ENCODE measurements around the gene PJA2.

The PJA2 gene

GRCh38 chr5:109413458-109413857 lies 3.7 kb upstream of the PJA2 start:
- peaks cover 7% of the 10 kb centered on the region for H3K9me3 Mint-ChIP-seq

DNA sequence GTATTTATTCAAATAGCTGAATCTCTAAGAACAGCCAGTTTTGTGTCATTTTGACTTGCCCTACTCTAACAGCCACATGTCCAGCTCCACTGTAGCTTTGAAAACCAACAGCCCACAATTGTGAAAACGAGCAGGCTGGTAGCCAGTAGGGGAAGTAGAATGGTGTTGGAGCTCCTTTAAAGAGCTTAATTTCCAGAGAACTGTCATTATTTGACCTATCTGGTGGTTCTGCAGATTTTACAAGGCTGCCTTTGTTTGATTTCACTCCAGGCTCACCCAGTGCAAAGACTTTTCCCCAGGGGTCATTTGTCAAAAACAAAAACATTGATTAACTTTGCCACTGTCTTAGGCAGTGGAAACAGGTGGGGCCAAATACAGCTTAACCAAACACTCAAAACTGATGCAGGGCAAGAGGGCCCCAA lies 3.2 kb upstream of the PJA2 start:
- Mint-ChIP-seq H3K4me3 (no peak overlapping the region), H3K4me1 (peaks cover 24% of the 10 kb centered on the region), H3K27ac (no peak overlapping the region), H3K36me3 (peaks cover 5% of the 10 kb centered on the region), H3K27me3 (no peaks in the 10 kb centered on the region), H3K9me3 (peaks cover 7% of the 10 kb centered on the region)

More at GRCh38 chr5:109413458-109413857, 3.7 kb upstream of the PJA2 start:
- no peak overlapping the region for H3K27ac Mint-ChIP-seq
- H3K4me3 Mint-ChIP-seq = no peak overlapping the region
- no peaks in the 10 kb centered on the region for H3K27me3 Mint-ChIP-seq
- H3K4me1 Mint-ChIP-seq = peaks cover 24% of the 10 kb centered on the region
- peaks cover 5% of the 10 kb centered on the region for H3K36me3 Mint-ChIP-seq

DNA sequence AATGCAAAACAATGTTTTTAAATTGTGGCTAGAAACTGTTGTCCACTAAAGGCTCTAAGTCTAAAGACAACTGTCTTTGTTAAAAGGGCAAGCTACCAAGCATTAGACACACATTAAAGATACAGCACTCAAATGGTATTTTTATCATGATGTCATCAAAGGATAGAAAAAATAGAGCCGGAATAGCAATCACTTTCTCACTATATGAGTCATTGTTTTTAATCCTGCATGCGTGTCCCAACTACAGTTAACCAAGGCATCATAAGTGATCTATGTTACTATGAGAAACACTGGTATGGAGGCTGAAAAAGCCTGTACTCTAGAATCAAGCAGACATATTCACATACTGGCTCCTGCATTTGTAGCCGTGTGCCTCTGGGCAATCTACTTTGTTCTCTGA lies 1.9 kb upstream of the PJA2 start:
- H3K36me3 Mint-ChIP-seq = peaks cover 5% of the 10 kb centered on the region
- H3K4me3 Mint-ChIP-seq = no peak overlapping the region
- peaks cover 7% of the 10 kb centered on the region for H3K9me3 Mint-ChIP-seq
- no peaks in the 10 kb centered on the region for H3K27me3 Mint-ChIP-seq
- H3K4me1 Mint-ChIP-seq = peaks cover 37% of the 10 kb centered on the region
- H3K27ac Mint-ChIP-seq = peak overlapping the region; percentile 65

- Mint-ChIP-seq H3K27me3 (no peaks in the 10 kb centered on the region), H3K27ac (peak overlapping the region; percentile 100), H3K36me3 (peaks cover 5% of the 10 kb centered on the region), H3K9me3 (peaks cover 7% of the 10 kb centered on the region), H3K4me1 (peaks cover 42% of the 10 kb centered on the region), H3K4me3 (peak overlapping the region; percentile 95)
Observed at GRCh38 chr5:109411149-109411514, 1.4 kb upstream of the PJA2 start.

DNA sequence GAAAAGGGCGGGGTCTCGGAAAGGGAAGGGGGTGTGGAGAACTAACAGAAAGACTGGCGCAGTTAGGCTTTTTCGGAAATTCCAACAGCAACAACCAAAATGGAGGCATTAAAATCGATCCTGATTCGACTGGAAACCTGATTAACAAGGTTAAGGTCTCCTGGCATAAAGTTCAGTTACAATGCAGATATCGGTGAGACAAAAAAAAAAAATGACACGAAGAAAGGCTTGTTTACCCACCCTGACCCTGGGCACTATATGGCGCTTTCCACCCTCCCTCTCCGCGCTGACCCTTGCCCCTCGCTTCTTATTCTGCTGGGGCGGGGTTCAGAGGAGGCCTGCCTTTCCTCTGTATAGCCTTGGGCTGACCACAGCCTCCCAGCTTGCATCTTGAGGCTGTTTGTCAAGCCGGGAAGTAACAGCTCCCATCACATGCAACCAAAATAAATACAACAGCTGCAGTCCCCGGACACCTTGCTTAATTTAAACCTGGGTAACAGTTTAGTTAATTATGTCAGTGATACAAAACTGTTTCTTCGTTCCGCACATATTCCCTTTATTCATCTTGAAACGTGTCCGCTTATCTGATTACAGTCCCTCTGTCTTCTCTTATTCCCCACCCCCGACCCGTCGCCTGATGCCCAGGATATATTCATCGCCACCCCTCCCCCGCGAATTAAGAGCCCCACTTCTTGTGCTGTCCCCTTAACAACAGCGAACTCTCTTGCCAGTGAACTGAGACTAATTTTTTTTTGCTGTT lies 795 bp upstream of the PJA2 start:
- Mint-ChIP-seq H3K27me3 (no peaks in the 10 kb centered on the region), H3K4me1 (peaks cover 47% of the 10 kb centered on the region), H3K4me3 (peak overlapping the region; percentile 95), H3K27ac (peak overlapping the region; percentile 100), H3K36me3 (peaks cover 3% of the 10 kb centered on the region), H3K9me3 (peaks cover 7% of the 10 kb centered on the region)

- Mint-ChIP-seq H3K9me3 (peaks cover 3% of the 10 kb centered on the region), H3K36me3 (peaks cover 2% of the 10 kb centered on the region), H3K4me1 (peaks cover 57% of the 10 kb centered on the region), H3K4me3 (peak overlapping the region; percentile 95), H3K27ac (peak overlapping the region; percentile 98), H3K27me3 (no peaks in the 10 kb centered on the region)
Observed at GRCh38 chr5:109408991-109409843, 557 bp downstream of the PJA2 start.

DNA sequence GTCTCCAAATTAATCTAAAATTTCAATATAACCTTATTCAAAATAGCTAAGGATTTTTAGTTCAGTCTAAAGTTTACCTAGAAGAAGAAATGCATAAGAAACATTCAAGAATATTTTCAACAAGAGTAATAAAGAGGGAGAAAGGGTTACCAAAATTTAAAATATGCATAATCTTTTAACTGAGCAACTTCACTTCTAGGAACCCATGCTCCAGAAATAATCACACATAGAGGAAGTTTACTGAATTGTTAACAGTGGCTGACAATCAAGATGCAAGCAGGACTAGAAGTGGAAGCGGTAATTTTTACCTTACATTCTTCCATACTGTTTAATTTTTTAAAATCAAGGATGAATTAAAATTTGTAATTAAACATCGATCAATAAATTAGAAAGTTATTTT lies 1.9 kb downstream of the PJA2 start:
- Mint-ChIP-seq H3K4me1 (peaks cover 60% of the 10 kb centered on the region), H3K27ac (peak overlapping the region; percentile 96), H3K4me3 (peak overlapping the region; percentile 95), H3K27me3 (no peaks in the 10 kb centered on the region), H3K9me3 (no peaks in the 10 kb centered on the region), H3K36me3 (peaks cover 2% of the 10 kb centered on the region)

DNA sequence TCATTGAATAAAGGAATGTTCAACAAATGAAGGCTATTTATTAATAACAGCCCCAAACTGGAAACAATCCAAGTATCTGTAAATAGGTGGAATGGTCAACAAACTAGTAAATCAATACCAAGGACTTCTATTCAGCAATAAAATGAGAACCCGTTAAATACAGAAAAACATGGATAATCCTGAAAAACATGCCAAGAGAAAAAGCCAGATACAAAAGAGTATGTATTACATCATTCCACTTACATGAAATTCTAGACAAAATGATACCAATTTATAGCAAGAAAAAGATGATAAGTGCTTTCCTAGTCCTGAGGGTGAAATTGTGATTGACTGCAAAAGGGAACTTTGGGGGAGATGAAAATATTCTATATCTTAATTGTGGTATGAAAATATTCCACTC lies 3.1 kb downstream of the PJA2 start:
- peaks cover 70% of the 10 kb centered on the region for H3K4me1 Mint-ChIP-seq
- no peaks in the 10 kb centered on the region for H3K27me3 Mint-ChIP-seq
- peak overlapping the region; percentile 95 for H3K4me3 Mint-ChIP-seq
- H3K27ac Mint-ChIP-seq = peak overlapping the region; percentile 96
- H3K9me3 Mint-ChIP-seq = no peaks in the 10 kb centered on the region
- peaks cover 2% of the 10 kb centered on the region for H3K36me3 Mint-ChIP-seq

DNA sequence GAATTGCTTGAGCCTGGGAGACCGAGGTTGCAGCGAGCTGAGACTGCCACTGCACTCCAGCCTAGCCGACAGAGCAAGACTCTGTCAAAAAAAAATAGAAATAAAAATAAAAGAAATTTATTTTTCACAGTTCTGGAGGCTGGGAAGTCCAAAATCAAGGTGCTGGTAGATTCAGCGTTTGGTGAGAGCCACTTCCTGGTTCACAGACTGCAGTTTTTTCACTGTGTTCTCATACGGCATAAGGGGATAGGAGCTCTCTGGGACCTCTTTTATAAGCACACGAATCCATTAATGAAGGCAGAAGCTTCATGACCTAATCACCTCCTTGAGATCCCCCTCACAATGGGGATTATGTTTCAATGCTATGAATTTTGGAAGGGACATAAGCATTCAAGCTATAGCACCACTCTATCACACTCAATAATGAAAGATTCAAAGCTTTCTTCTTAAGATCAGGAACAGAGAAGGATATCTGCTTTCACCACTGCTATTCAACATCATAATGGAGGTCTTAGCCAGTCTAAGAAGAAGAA lies 5.3 kb downstream of the PJA2 start:
- Mint-ChIP-seq H3K4me1 (peaks cover 76% of the 10 kb centered on the region), H3K9me3 (no peaks in the 10 kb centered on the region), H3K27ac (no peak overlapping the region), H3K4me3 (no peak overlapping the region), H3K27me3 (no peaks in the 10 kb centered on the region), H3K36me3 (peaks cover 5% of the 10 kb centered on the region)

DNA sequence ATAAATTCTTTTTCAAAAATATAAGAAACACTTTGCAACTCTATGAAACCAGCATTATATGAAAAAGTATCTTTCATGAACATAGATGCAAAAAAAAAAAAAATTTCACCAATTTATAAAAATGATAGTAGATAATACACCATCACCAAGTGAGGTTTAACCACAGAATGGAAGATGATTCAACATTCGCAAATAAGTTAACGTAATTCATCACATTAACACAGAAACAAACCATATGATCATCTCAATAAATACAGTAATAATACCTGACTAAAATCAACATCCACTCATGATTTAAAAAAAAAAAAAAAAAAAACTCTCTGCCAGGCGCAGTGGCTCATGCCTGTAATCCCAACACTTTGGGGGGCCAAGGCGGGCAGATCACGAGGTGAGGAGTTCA lies 6.3 kb downstream of the PJA2 start:
- Mint-ChIP-seq H3K4me3 (no peak overlapping the region), H3K27ac (peak overlapping the region; percentile 35), H3K36me3 (peaks cover 9% of the 10 kb centered on the region), H3K9me3 (no peaks in the 10 kb centered on the region), H3K27me3 (no peaks in the 10 kb centered on the region), H3K4me1 (peaks cover 83% of the 10 kb centered on the region)

GRCh38 chr5:109399092-109399759 lies 10.5 kb downstream of the PJA2 start:
- Mint-ChIP-seq H3K4me3 (peak overlapping the region; percentile 71), H3K27me3 (no peaks in the 10 kb centered on the region), H3K27ac (peak overlapping the region; percentile 86), H3K36me3 (peaks cover 10% of the 10 kb centered on the region), H3K4me1 (peaks cover 79% of the 10 kb centered on the region), H3K9me3 (no peaks in the 10 kb centered on the region)

DNA sequence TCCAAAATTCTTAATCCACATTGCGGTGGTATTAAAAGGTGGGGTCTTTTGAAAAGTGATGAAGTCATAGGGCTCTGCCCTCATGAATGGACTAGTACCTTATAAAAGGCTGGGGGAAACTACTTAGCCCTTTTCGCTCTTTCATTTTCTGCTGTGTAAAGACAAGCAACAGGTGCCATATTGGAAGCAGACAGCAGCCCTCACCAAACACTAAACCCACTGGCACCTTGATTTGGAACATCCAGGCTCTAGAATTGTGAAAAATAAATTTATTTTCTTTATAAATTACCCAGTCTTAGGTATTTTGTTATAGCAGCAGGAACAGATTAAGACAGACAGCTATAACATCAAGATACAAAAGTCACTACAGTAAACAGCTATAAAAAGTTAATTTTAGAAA lies 12.8 kb downstream of the PJA2 start:
- peaks cover 83% of the 10 kb centered on the region for H3K4me1 Mint-ChIP-seq
- no peak overlapping the region for H3K4me3 Mint-ChIP-seq
- no peaks in the 10 kb centered on the region for H3K9me3 Mint-ChIP-seq
- H3K27ac Mint-ChIP-seq = no peak overlapping the region
- H3K36me3 Mint-ChIP-seq = peaks cover 13% of the 10 kb centered on the region
- H3K27me3 Mint-ChIP-seq = no peaks in the 10 kb centered on the region

- Mint-ChIP-seq H3K27me3 (no peaks in the 10 kb centered on the region), H3K9me3 (no peaks in the 10 kb centered on the region), H3K4me1 (peaks cover 82% of the 10 kb centered on the region), H3K4me3 (no peak overlapping the region), H3K27ac (no peak overlapping the region), H3K36me3 (peaks cover 22% of the 10 kb centered on the region)
Observed at GRCh38 chr5:109394806-109395205, 15.0 kb downstream of the PJA2 start.

DNA sequence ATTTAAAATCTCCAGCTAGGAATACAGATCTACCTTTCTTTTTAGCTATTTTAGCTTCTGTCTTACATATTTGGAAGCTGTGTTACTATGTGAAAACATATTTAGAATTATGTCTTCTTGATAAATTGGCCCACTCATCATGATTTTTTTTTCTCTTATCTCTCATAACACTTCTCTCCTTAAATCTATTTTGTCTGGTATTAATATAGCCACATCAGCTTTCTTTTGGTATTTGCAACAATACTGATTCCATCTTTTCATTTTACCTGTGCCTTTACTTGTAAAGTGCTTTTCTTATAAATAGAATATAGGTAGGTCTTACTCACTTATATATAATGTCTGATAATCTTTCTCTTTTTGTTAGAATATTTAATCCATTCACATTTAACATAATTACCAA lies 19.6 kb downstream of the PJA2 start:
- H3K4me3 Mint-ChIP-seq = no peak overlapping the region
- peaks cover 98% of the 10 kb centered on the region for H3K4me1 Mint-ChIP-seq
- H3K9me3 Mint-ChIP-seq = no peaks in the 10 kb centered on the region
- H3K27ac Mint-ChIP-seq = no peak overlapping the region
- H3K27me3 Mint-ChIP-seq = no peaks in the 10 kb centered on the region
- peaks cover 17% of the 10 kb centered on the region for H3K36me3 Mint-ChIP-seq

DNA sequence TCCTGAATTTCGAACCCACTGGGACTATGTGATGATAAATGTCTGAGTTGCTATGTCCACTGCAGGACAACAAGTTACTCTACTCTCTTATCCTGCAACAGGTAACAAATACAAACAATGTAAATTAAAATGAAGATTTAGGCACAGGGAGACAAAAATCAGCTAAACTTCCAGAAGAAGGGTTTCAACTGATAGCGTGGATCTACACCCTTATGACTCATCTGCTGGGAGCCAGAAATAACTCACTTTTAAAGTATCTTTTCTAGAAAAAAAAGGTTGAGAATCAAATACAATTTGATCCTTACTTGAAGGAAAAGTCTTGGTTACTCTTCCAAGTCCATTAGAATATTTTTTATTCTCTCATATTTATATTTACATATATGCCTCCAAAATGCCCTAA lies 21.4 kb downstream of the PJA2 start:
- H3K4me3 Mint-ChIP-seq = no peak overlapping the region
- no peaks in the 10 kb centered on the region for H3K9me3 Mint-ChIP-seq
- peak overlapping the region; percentile 5 for H3K27ac Mint-ChIP-seq
- peaks cover 16% of the 10 kb centered on the region for H3K36me3 Mint-ChIP-seq
- H3K27me3 Mint-ChIP-seq = no peaks in the 10 kb centered on the region
- peaks cover 87% of the 10 kb centered on the region for H3K4me1 Mint-ChIP-seq
